Stomach (tissue), 9 donors: Measurements from ENCODE around the gene THSD4. TPM values are rescaled to one million over a fixed set of nuclear protein-coding genes. Genes with fewer than 3 reads are reported as not detected.
"Not testable (repeated sequence)": the region's sequence is repeated elsewhere in the genome, so short reads cannot be mapped to it uniquely, and the experiment has no call there.

Source experiments
- DNase-seq, 2 donors: peaks; one replicate each; pipeline versions ENCODE4 v3.0.0 to v3.0.0-alpha.2; 2013 to 2019
- H3K27ac ChIP-seq, 5 donors: fragments of 200-600 bp in 4 of 5; sonication (generic) in 4 of 5; one replicate each; pipeline ENCODE4 v1.5.1; 2013 to 2019; ENCODE audit warnings: mild to moderate bottlenecking in 1 of 5, moderate library complexity in 1 of 5
- H3K27me3 ChIP-seq, 3 donors: fragments of 200-600 bp; sonication (generic); one replicate each; pipeline ENCODE4 v1.5.1; 2017 to 2019; ENCODE audit warnings: mixed run types in 1 of 3
- H3K36me3 ChIP-seq, 4 donors: fragments of 200-600 bp; sonication (generic); 1 replicate in 3 of 4; 2 replicates in 1 of 4; pipeline ENCODE4 v1.5.1; 2016 to 2019
- H3K4me1 ChIP-seq, 4 donors: fragments of 200-600 bp; sonication (generic); one replicate each; pipeline ENCODE4 v1.5.1; 2016 to 2019
- H3K4me3 ChIP-seq, 4 donors: fragments of 200-600 bp; sonication (generic) in 3 of 4; one replicate each; pipeline ENCODE4 v1.5.1; 2016 to 2019; ENCODE audit warnings: mild to moderate bottlenecking in 1 of 4
- H3K9me3 ChIP-seq, 4 donors: fragments of 200-600 bp; sonication (generic); one replicate each; pipeline ENCODE4 v1.5.1; 2016 to 2019
- EP300 ChIP-seq: sonication (generic); formaldehyde crosslinking; IDR thresholded peaks from one replicate; pipeline ENCODE4 v1.6.1; 2017; ENCODE audit warnings: antibody characterized with exemption
- POLR2A ChIP-seq, 4 donors: fragments of 450-650 bp; IDR thresholded peaks; one replicate each; pipeline ENCODE4 v1.6.1; 2016; ENCODE audit warnings: antibody characterized with exemption in 4 of 4, control low read depth in 2 of 4, mild to moderate bottlenecking in 1 of 4, moderate library complexity in 1 of 4
- POLR2AphosphoS5 ChIP-seq, 3 donors: sonication (generic); formaldehyde crosslinking; IDR thresholded peaks; one replicate each; pipeline ENCODE4 v1.6.1; 2016; ENCODE audit warnings: antibody characterized with exemption in 3 of 3
- WGBS, 5 donors: extraction: QIAGEN DNeasy Blood & Tissue Kit in 3 of 5; methylation state at CpG; one replicate each; pipeline versions ENCODE4 v1.1.5 to v1.1.7; 2013 to 2018; 5-methylcytosine and 5-hydroxymethylcytosine counted together
- intact Hi-C: fragments of 100-400 bp; cut with DNase I; formaldehyde crosslinking; loops from one replicate; pipeline ENCODE4 v1.15.1; 2023; ENCODE audit warnings: low total_unique reads
- polyA plus RNA-seq, 3 donors: library from polyadenylated mRNA; stranded (reverse); fragments of 200-250 nt; gene quantifications; one replicate each; pipeline ENCODE4 v1.2.3, GENCODE V29; 2013
- total RNA-seq, 5 donors: library from RNA; depleted of rRNA; stranded (reverse); fragments of >200 nt; gene quantifications; one replicate each; pipeline versions ENCODE4 v1.1.0 to v1.2.3, GENCODE V29; 2014 to 2016
- TF ChIP-seq, protein P1 (sequence below), 7 experiments: fragments of 450-650 bp in 4 of 7; fragments of 200-600 bp in 3 of 7; sonication (generic) in 3 of 7; IDR thresholded peaks; one replicate each; pipeline ENCODE4 v1.5.1; 2016 to 2019; ENCODE audit warnings: antibody characterized with exemption in 7 of 7, control low read depth in 2 of 7, mild to moderate bottlenecking in 1 of 7
- donor health status: healthy with polysubstance abuse.
- donor health status: Bipolar disorder and iron deficiency.
- donor health status: healthy.

Gene THSD4
- total and polyA plus RNA-seq, 8 donors, result 1.8 to 79.4 (median 22.0) TPM

- no peak for TF ChIP-seq EP300
- no peak for TF ChIP-seq POLR2AphosphoS5 (IDR thresholded peaks at IDR 0.05)
Measured at GRCh38 chr15:71718116-71718910, 603.0 kb downstream of the THSD4 start.

GRCh38 chr15:71723344-71723743 lies 608.1 kb downstream of the THSD4 start:
- H3K27ac ChIP-seq, result no peak overlapping the region
- no peaks in the 10 kb centered on the region for H3K4me1 ChIP-seq
- intact Hi-C loops, result no loop called here
- H3K4me3 ChIP-seq, result no peak overlapping the region
- H3K9me3 ChIP-seq, result no peaks in the 10 kb centered on the region
- DNase-seq, result no peak
- no peaks in the 10 kb centered on the region for H3K27me3 ChIP-seq
- no peak for TF ChIP-seq EP300
- no peak for TF ChIP-seq POLR2A (IDR thresholded peaks at IDR 0.05)
- TF ChIP-seq, protein P1, sequence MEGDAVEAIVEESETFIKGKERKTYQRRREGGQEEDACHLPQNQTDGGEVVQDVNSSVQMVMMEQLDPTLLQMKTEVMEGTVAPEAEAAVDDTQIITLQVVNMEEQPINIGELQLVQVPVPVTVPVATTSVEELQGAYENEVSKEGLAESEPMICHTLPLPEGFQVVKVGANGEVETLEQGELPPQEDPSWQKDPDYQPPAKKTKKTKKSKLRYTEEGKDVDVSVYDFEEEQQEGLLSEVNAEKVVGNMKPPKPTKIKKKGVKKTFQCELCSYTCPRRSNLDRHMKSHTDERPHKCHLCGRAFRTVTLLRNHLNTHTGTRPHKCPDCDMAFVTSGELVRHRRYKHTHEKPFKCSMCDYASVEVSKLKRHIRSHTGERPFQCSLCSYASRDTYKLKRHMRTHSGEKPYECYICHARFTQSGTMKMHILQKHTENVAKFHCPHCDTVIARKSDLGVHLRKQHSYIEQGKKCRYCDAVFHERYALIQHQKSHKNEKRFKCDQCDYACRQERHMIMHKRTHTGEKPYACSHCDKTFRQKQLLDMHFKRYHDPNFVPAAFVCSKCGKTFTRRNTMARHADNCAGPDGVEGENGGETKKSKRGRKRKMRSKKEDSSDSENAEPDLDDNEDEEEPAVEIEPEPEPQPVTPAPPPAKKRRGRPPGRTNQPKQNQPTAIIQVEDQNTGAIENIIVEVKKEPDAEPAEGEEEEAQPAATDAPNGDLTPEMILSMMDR (IDR thresholded peaks at IDR 0.05), result no peak
- TF ChIP-seq POLR2AphosphoS5 (IDR thresholded peaks at IDR 0.05), result no peak
- no peaks in the 10 kb centered on the region for H3K36me3 ChIP-seq

More at GRCh38 chr15:71718116-71718910, 603.0 kb downstream of the THSD4 start:
- 83 to 87% (median 85%) methylated on average over 13 of the region's 13 CpGs for WGBS, 5 donors
- intact Hi-C loops, result no loop called here
- H3K4me3 ChIP-seq, result no peak overlapping the region
- no peak overlapping the region for H3K27ac ChIP-seq
- no peak for DNase-seq
- no peaks in the 10 kb centered on the region for H3K36me3 ChIP-seq
- no peaks in the 10 kb centered on the region for H3K4me1 ChIP-seq
- H3K27me3 ChIP-seq, result no peaks in the 10 kb centered on the region
- no peaks in the 10 kb centered on the region for H3K9me3 ChIP-seq

GRCh38 chr15:71725207-71725955 lies 610.1 kb downstream of the THSD4 start:
- H3K4me3 ChIP-seq, H3K36me3 ChIP-seq, DNase-seq, H3K9me3 ChIP-seq, intact Hi-C loops, H3K27me3 ChIP-seq, H3K27ac ChIP-seq: not testable (repeated sequence)
- H3K4me1 ChIP-seq, result peaks cover 5 to 16% (median 6%) of the 10 kb centered on the region in 4 donors
- WGBS, 5 donors, result 84 to 90% (median 88%) methylated on average over 4 of the region's 4 CpGs

- Histone ChIP-seq H3K4me1 (peaks cover 5 to 21% (median 11%) of the 10 kb centered on the region in 4 donors), H3K36me3 (peaks cover 0 to 3% (median 0%) of the 10 kb centered on the region in 4 donors), H3K9me3 (no peaks in the 10 kb centered on the region), H3K27ac (peak overlapping the region in 4 of 5 donors; percentile 17 to 41 (median 38)), H3K27me3 (no peaks in the 10 kb centered on the region), H3K4me3 (no peak overlapping the region)
- WGBS, 5 donors, result 32 to 58% (median 46%) methylated on average over 3 of the region's 3 CpGs
- no peak for DNase-seq
- intact Hi-C loops, result no loop called here
- TF ChIP-seq POLR2A (IDR thresholded peaks at IDR 0.05) (no peak), EP300 (no peak), POLR2AphosphoS5 (IDR thresholded peaks at IDR 0.05) (no peak)
- TF ChIP-seq, protein P1 (IDR thresholded peaks at IDR 0.05), result no peak
Measured at GRCh38 chr15:71728881-71729280, 613.6 kb downstream of the THSD4 start.

GRCh38 chr15:71729319-71729718 lies 614.0 kb downstream of the THSD4 start:
- Histone ChIP-seq H3K9me3 (no peaks in the 10 kb centered on the region), H3K4me1 (peaks cover 5 to 21% (median 11%) of the 10 kb centered on the region in 4 donors), H3K27ac (peak overlapping the region in 4 of 5 donors; percentile 17 to 60 (median 38)), H3K4me3 (no peak overlapping the region), H3K27me3 (no peaks in the 10 kb centered on the region), H3K36me3 (peaks cover 0 to 3% (median 0%) of the 10 kb centered on the region in 4 donors)
- TF ChIP-seq EP300 (no peak), POLR2AphosphoS5 (IDR thresholded peaks at IDR 0.05) (no peak), POLR2A (IDR thresholded peaks at IDR 0.05) (no peak)
- TF ChIP-seq, protein P1 (IDR thresholded peaks at IDR 0.05), result no peak
- WGBS, 5 donors, result 23 to 53% (median 28%) methylated on average over 2 of the region's 2 CpGs
- intact Hi-C loops, result no loop called here
- no peak for DNase-seq
